ENCODE measurements around the gene SPINK5. TPM values are rescaled to one million over a fixed set of nuclear protein-coding genes. Genes with fewer than 3 reads are reported as not detected.

The SPINK5 gene
- total RNA-seq, 1 experiment from 2014 or later, result not detected

DNA sequence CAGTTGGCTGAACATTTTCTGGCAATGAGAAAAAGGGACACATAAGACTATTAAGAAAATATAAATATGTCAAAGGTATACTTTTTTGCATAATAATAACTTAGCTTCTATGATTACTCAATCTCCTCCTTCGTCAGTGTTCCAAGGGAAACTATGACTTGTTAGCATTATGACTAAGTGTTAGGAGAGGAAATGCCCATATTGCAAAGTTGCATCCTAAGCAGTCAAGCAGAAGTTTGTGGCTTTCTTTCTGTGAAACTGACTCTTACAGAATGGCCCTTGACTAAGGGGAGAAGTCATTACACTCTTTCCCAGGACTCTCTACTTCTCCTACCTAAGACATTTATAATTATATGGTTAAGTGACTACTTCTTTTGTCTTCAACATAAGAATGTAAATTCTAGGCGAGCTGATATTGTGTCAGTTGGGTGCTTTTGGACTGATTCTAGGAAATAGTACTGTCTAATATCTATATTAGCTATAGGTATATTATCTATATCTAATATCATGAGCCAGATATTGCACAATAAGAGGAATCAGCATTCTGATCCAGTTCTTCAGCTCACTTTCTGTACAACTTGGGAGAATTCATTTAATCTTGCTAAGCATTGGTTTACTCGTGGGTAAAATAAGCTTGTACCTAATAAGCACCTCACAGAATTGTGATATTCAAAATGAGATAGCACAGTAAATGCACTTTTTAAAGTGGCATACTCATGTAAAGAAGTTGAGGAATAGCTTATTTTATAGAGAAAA is 122.6 kb downstream of the SPINK5 start:
- Histone ChIP-seq H3K4me3 (ENCODE audit: low read depth in 2 of 2, low read length in 2 of 2) (no peak overlapping the region), H3K27me3 (ENCODE audit: control insufficient read depth, insufficient read depth, low read length) (no peaks in the 10 kb centered on the region), H3K9me3 (ENCODE audit: control insufficient read depth, insufficient read depth, low read depth, low read length) (no peaks in the 10 kb centered on the region), H3K36me3 (ENCODE audit: control insufficient read depth, insufficient read depth, low read length) (no peaks in the 10 kb centered on the region; the same call in 1 of the 2 replicates), H3K4me1 (ENCODE audit: control insufficient read depth, insufficient read depth, low read length) (no peaks in the 10 kb centered on the region), H3K27ac (ENCODE audit: low read length) (no peak overlapping the region)
- peak; percentile 36 for DNase-seq (ENCODE audit: low read depth, low spot score)
- in situ Hi-C loops (cut with HindIII; ENCODE audit: low pct_unique_long_range_greater_than_20kb, low sequenced_read_pairs), result no loop called here
- intact Hi-C loops (cut with micrococcal nuclease; ENCODE audit: unreplicated experiment), result no loop called here
- BruUV-seq (replicated peaks), result no TSS peak
- TF ChIP-seq SIN3A (IDR thresholded peaks at IDR 0.05; ENCODE audit: borderline replicate concordance, insufficient read depth, low read depth, low read length), result no peak
- no peak for TF ChIP-seq POLR2AphosphoS5 (IDR thresholded peaks at IDR 0.05; ENCODE audit: low read depth, low read length)
- TF ChIP-seq, protein P1, sequence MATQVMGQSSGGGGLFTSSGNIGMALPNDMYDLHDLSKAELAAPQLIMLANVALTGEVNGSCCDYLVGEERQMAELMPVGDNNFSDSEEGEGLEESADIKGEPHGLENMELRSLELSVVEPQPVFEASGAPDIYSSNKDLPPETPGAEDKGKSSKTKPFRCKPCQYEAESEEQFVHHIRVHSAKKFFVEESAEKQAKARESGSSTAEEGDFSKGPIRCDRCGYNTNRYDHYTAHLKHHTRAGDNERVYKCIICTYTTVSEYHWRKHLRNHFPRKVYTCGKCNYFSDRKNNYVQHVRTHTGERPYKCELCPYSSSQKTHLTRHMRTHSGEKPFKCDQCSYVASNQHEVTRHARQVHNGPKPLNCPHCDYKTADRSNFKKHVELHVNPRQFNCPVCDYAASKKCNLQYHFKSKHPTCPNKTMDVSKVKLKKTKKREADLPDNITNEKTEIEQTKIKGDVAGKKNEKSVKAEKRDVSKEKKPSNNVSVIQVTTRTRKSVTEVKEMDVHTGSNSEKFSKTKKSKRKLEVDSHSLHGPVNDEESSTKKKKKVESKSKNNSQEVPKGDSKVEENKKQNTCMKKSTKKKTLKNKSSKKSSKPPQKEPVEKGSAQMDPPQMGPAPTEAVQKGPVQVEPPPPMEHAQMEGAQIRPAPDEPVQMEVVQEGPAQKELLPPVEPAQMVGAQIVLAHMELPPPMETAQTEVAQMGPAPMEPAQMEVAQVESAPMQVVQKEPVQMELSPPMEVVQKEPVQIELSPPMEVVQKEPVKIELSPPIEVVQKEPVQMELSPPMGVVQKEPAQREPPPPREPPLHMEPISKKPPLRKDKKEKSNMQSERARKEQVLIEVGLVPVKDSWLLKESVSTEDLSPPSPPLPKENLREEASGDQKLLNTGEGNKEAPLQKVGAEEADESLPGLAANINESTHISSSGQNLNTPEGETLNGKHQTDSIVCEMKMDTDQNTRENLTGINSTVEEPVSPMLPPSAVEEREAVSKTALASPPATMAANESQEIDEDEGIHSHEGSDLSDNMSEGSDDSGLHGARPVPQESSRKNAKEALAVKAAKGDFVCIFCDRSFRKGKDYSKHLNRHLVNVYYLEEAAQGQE (IDR thresholded peaks at IDR 0.05; ENCODE audit: insufficient read depth in 1 of 2, low read depth in 2 of 2, low read length in 1 of 2), result no peak
- no peak for TF ChIP-seq TCF7L2 (IDR thresholded peaks at IDR 0.05; ENCODE audit: low read depth, low read length)
- TF ChIP-seq, protein P2, sequence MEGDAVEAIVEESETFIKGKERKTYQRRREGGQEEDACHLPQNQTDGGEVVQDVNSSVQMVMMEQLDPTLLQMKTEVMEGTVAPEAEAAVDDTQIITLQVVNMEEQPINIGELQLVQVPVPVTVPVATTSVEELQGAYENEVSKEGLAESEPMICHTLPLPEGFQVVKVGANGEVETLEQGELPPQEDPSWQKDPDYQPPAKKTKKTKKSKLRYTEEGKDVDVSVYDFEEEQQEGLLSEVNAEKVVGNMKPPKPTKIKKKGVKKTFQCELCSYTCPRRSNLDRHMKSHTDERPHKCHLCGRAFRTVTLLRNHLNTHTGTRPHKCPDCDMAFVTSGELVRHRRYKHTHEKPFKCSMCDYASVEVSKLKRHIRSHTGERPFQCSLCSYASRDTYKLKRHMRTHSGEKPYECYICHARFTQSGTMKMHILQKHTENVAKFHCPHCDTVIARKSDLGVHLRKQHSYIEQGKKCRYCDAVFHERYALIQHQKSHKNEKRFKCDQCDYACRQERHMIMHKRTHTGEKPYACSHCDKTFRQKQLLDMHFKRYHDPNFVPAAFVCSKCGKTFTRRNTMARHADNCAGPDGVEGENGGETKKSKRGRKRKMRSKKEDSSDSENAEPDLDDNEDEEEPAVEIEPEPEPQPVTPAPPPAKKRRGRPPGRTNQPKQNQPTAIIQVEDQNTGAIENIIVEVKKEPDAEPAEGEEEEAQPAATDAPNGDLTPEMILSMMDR (IDR thresholded peaks at IDR 0.05), result no peak
- CTCF ChIA-PET, result no interaction called here
- no peak for ATAC-seq
- POLR2A ChIA-PET, result no interaction called here

Other genes with a start within 250 kb of the SPINK5 start
- 3.0 TPM for gene SPINK1, start 232.3 kb upstream of the SPINK5 start, total RNA-seq (2021; ENCODE audit: unreplicated experiment)
- 0.39 TPM for gene SCGB3A2, start 185.3 kb upstream of the SPINK5 start, total RNA-seq (2021; ENCODE audit: unreplicated experiment)
- not detected for gene C5orf46, start 157.4 kb upstream of the SPINK5 start, total RNA-seq (2021; ENCODE audit: unreplicated experiment)
- gene SPINK14, start 104.6 kb downstream of the SPINK5 start, total RNA-seq (2021; ENCODE audit: unreplicated experiment), result not detected
- not detected for gene SPINK6, start 139.1 kb downstream of the SPINK5 start, total RNA-seq (2021; ENCODE audit: unreplicated experiment)
- gene MARCOL, start 174.5 kb downstream of the SPINK5 start, total RNA-seq (2021; ENCODE audit: unreplicated experiment), result not detected
- gene SPINK13, start 204.8 kb downstream of the SPINK5 start, total RNA-seq (2021; ENCODE audit: unreplicated experiment), result not detected
- not detected for gene SPINK7, start 248.4 kb downstream of the SPINK5 start, total RNA-seq (2021; ENCODE audit: unreplicated experiment)